CD4-positive, alpha-beta T cell treated with Interleukin-17A for 1 hour (primary cell): ENCODE measurements around the gene ZBTB16.

ENCODE experiments used
- DNase-seq: peaks from one replicate; pipeline ENCODE4 v3.0.0-alpha.2; 2020

Gene ZBTB16

GRCh38 chr11:114066046-114066648, 6.6 kb downstream of the ZBTB16 start:
- peak; percentile 53 for DNase-seq

DNA sequence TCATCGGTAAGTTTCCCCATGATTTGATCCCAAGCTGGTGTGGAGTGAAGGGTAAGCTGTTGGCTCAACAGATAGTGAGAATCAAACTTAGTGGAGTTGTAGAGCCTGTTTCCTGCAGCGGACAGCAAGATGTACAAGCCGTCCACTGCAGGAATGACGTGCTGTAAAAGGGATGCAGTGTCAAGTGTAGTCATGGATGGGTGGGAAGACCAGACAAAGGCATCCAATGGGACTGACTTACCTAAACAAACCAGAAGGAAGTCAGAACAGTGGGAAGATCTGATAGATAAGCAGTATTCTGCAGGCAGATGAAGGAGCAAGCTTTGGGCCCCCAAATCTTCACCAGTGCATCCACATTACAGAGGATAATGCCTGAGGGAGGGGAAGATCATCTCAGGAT, 8.8 kb downstream of the ZBTB16 start:
- DNase-seq: no peak

DNA sequence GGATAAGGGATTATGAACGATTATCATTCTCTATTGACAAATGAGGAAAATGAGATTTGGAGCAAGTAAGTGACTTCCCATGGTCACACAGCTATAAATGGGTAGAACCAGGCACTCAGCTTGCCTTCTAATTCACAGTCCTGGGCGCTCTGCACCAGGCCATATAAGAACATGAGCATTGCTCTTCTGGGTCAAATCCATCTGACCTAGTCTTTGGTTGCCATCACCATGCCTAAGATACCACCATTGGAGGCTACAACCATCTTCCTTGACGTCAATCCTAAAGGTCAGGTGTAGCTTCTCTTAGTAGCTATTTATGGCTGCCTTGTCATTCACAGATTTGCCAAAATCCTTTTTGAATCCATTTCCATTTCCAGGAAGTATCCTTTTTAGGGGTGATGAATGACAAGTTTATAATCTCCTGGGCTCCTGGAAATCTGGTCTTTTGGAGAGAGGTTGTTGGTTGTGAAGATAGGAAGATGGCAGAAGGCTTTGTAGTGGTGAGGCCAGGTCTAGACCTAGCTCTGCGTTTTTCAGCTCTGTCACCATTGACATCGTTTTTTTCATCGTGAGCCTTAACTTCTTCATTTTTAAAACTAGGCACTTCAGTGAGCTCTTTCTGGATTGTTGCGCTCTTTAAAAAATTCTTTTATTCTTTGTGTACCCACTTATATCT, 11.1 kb downstream of the ZBTB16 start:
- no peak for DNase-seq

GRCh38 chr11:114073007-114073827, 13.7 kb downstream of the ZBTB16 start:
- no peak for DNase-seq

- peak; percentile 48 for DNase-seq
Measured at GRCh38 chr11:114073828-114074381, 14.4 kb downstream of the ZBTB16 start.

GRCh38 chr11:114074546-114075343, 15.2 kb downstream of the ZBTB16 start:
- no peak for DNase-seq

- DNase-seq: no peak
Measured at GRCh38 chr11:114075344-114075610, 15.8 kb downstream of the ZBTB16 start.

DNA sequence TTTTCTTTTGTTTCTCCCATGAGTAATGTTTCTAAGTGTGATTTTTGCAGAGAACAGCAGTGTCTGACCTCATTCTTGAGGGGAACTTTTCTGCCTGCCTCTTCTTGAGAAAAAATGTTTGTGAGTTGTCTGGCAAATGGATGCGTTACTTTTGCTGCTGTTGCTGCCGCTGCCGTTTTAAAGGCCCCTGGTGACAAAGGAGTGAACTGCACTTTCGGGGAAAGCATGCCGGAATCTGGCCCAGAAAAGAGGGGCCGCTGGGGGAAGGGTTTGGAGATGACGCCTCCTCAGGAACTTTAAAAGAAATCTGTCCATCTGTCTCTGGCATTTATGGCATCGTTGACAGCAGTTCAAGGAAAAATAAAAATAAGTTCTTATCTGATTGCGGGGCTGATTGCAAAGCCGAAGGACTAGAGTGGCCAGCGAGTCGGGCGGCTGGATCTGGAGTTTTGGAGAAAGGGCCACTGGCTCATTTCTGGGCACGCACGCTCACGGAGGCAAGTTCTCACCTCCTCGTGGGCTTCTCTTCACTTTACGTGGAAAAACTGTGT, 16.5 kb downstream of the ZBTB16 start:
- peak; percentile 65 for DNase-seq

DNA sequence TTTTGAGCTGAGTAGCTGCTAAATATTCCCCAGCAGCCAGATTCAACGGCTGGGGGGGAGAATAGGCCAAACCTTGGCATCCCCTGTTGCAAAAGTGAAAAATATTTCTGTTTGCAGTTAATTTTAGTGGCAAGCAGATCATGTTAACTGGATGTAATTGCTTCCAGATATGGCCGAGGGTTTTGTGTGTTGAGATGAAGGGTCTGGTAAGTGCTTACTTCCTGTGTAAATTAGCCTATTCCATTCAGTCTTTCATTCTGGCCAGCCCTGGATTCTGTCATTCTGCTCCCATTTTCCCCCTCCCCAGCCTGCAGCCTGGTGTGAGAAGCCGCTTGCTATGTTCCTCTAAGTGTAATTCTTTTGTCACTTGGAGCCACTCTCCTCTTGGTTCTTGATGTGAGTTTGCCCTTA, 17.4 kb downstream of the ZBTB16 start:
- no peak for DNase-seq

- DNase-seq: peak; percentile 55
Measured at GRCh38 chr11:114077482-114078305, 18.2 kb downstream of the ZBTB16 start.

GRCh38 chr11:114078423-114078822, 18.9 kb downstream of the ZBTB16 start:
- DNase-seq: no peak

DNA sequence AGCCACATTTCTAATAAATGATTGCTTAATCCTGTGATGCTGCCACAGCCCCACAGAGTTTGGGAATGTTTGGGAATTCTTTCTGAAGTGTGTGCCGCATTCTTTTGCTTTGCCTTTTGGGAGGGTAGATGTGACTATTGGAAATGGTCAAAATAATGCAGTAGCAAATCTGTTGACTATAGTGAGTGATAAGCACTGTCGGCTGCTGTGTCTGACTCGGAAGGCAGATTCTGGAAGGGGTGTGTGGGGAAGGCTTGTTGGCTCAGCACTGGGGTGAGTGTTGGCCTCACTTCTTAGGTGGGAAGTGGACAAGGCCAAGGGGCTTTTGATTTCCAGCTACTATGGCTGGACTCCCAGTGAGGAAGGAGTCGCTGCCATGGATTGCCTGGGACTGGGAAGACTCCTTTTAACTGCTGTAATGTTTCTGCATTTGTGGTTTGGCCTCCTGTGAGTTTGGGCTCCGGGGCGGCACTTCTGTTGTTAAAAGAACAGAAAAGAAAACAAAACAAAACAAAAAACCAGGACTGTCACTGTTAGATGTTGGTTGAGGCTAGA, 20.1 kb downstream of the ZBTB16 start:
- no peak for DNase-seq

DNA sequence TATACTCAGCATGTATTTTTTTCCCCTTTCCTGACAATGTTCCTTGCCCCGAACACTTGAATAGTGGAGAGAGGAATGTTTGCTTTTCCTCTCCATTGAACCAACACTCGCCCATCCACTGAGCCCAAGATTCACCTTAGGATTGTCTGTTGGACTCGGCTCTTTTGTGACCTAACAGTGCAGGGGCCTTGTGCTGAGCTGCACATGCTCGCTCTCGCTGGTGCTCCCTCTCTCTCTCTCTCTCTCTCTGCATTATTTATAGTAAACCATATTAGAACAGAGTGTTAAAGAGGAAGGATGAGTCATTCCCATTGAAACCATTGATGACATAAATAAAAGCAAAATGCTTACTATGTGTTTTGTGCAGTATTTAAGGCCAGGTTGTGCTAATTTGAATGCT, 20.7 kb downstream of the ZBTB16 start:
- peak; percentile 57 for DNase-seq

DNA sequence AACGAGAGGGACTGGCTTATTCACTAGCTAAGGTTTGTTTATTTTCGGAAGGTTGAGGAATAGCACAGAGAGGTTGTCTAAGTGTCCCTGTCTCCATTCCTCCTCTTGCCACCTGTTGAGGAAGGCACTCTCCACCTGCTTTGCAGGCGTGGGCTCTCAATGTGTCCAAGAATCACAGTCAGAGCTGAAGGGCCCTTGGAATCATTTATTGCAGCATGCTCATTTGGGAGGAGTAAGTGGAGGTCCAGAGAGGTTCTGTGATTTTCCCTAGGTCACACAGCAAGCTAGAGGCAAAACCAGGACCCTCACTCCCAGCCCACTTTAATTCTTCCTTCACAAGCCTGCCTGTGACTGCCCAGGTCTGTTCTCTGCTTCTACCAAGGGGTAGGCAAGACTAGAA, 21.3 kb downstream of the ZBTB16 start:
- DNase-seq: no peak

DNA sequence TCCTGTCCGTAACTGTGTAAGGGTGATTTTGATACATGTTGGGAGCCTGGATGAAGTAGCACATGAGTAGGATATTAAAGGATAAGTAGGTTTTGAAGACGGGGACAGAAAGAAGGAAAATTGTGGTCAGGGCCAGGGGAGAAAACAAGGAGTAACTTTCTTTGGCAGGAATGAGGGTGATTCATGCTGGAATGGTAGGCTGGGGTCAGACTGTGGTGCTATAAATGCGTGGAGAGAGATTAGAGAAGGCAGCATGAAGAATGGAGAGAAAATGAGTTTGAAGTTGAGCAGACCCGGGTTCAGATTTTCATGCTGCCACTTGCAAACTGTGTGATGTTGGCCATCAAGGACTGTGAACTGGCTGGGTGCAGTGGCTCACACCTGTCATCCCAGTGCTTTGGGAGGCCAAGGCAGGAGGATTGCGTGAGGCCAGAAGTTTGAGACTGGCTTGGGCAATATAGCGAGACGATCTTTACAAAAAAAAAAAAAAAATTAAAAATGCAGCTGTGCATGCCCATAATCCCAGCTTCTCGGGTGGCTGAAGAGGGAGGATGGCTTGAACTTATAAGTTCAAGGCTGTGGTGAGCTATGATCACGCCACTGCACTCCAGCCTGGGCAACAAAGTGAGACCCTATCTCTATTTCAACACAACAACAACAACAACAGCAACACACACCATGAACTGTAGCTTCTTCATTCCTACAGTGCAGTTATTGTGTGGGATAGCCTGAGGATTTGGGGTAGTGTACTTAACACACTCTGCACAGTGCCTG, 22.3 kb downstream of the ZBTB16 start:
- no peak for DNase-seq

DNA sequence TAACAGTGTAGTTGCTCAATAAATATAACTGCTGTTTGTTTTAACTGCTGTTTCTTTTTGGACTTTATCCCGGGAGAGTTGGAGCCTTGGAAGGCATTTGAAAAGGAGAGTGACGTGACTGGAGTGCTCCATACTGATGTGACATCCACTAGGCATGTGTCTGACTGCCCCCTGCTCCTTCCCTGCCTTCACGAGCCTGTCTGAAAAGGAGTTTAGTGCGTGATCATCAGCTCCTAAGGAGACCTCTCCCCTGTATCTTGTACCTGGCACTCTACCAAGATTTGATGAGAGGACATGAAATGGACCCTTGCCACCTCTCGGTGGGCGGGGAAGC, 22.9 kb downstream of the ZBTB16 start:
- DNase-seq: no peak

- DNase-seq: no peak
Measured at GRCh38 chr11:114082767-114083181, 23.3 kb downstream of the ZBTB16 start.

GRCh38 chr11:114083391-114084252, 24.1 kb downstream of the ZBTB16 start:
- DNase-seq: no peak

DNA sequence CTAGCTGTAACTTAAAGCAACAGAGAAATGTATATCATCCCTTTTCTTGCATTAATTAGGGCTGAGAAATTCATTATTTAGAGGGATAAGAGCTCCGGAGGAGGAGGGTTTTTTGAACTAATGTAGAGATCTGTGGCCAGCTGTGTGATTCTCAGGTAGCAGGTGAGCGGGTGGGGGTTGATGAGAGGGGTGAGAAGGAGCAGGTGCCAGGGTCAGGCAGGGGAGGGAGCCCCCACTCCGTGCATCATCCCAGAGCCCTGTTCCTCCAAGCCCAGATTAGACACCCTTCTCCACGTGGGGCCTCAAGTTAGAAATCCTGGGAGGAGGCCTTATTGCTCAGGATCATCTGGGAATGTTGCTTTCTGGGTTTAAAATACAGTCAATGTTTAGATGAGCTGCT, 24.9 kb downstream of the ZBTB16 start:
- no peak for DNase-seq
